DND-41 (cell line): ENCODE measurements around the gene PDE3B.

Experiments used
- CTCF ChIP-seq: IDR thresholded peaks from 2 replicates; pipeline ENCODE4 v1.5.1; 2012; ENCODE audit warnings: borderline replicate concordance, low read length, moderate library complexity, mild to moderate bottlenecking; ENCODE audit not compliant: poor library complexity, severe bottlenecking; ENCODE audit errors: extremely low read depth
- EZH2 ChIP-seq: IDR thresholded peaks from 3 replicates; pipeline ENCODE4 v1.6.1; 2012; ENCODE audit warnings: borderline replicate concordance, low read depth, mild to moderate bottlenecking, moderate library complexity, low read length, inconsistent platforms; ENCODE audit not compliant: severe bottlenecking

DNA sequence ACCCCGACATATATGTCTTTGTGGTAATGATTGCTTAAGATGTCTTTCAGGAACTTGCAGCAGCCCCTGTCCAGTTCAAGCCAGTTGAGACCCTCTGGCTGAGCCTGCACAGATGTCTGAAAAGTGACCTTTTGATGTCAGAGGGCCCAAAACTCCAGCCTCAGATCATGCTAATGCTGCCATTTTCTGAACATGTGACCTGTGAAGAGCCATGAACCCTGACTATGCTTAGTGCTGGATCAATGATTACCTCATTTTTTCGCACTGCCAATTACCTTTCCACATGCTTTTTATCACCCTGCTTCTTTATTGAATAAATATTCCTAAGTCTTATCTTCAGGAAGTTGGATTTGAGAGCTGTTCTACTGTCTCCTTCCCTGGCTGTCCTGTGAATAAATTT lies 255.3 kb downstream of the PDE3B start:
- TF ChIP-seq EZH2 = no peak
- TF ChIP-seq CTCF = no peak
